T follicular helper cell (primary cell): ENCODE results near the gene HSF2BP.
"Not testable (repeated sequence)": the region's sequence is repeated elsewhere in the genome, so short reads cannot be mapped to it uniquely, and the experiment has no call there.

Experiments
- DNase-seq: peaks from one replicate; pipeline ENCODE4 v3.0.0-alpha.2; 2020; ENCODE audit warnings: low read depth

The HSF2BP gene

GRCh38 chr21:43651926-43652325 lies 7.4 kb downstream of the HSF2BP start:
- DNase-seq: not testable (repeated sequence)

GRCh38 chr21:43648171-43648570 lies 11.1 kb downstream of the HSF2BP start:
- no peak for DNase-seq

- DNase-seq: peak; percentile 77
These were observed 12.6 kb downstream of the HSF2BP start for GRCh38 chr21:43646550-43647260.

DNA sequence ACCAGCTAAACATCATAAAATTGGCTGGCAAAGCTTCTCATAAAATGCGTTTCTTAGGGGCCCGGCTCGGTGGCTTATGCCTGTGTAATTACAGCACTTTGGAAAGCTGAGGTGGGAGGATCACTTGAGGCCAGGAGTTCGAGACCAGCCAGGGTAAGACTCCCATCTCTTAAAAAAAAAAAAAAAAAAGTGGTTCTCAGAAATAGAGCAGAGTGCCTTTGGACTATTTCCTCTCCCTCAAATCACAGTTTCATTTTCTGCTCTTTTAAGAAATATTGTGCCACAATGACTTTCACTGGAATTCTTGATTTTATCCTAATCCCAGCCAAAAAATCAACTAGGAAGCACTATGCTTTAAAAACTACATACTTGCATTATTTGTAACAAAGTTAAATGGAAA lies 13.3 kb downstream of the HSF2BP start:
- no peak for DNase-seq

GRCh38 chr21:43645136-43645891 lies 14.0 kb downstream of the HSF2BP start:
- no peak for DNase-seq

GRCh38 chr21:43644609-43645008 lies 14.7 kb downstream of the HSF2BP start:
- DNase-seq: no peak

DNA sequence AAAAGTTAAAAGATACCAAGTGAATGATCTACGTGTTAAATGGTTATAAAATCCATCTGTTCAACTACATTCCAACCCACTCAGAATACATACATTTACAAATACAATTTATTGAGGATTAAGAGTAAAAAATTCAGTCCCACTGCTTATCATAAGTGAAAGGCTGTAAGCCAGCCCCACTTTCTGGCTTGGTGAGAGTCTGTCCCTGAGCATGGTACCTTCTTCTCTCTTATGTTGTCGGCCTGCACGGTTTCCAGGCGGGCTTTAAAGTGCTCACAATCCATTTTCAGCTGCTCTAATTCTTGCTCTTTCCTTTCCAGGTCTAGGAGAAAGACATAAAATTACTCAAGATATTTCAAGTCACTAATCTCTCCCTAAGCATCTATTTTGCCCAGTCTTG lies 15.2 kb downstream of the HSF2BP start:
- DNase-seq: no peak

DNA sequence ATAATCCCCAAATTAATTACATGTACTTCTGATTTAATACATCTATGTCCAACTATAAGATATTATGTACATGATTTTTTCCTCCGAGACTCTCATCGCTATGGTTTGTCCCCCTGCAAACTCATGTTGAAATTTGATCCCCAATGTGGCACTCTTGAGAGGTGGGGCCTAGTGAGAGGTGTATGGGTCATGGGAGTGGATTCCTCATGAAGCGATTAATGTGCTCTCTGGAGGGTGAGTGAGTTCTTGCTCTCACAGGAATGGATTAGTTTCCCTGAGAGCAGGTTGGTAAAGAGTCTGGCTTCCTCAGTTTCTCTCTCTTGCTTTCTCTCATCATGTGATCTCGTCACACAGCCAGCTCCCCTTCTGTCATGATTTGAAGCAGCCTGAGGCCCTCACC lies 16.1 kb downstream of the HSF2BP start:
- DNase-seq: no peak

- DNase-seq: no peak
These were observed 18.9 kb downstream of the HSF2BP start for GRCh38 chr21:43640400-43640799.

DNA sequence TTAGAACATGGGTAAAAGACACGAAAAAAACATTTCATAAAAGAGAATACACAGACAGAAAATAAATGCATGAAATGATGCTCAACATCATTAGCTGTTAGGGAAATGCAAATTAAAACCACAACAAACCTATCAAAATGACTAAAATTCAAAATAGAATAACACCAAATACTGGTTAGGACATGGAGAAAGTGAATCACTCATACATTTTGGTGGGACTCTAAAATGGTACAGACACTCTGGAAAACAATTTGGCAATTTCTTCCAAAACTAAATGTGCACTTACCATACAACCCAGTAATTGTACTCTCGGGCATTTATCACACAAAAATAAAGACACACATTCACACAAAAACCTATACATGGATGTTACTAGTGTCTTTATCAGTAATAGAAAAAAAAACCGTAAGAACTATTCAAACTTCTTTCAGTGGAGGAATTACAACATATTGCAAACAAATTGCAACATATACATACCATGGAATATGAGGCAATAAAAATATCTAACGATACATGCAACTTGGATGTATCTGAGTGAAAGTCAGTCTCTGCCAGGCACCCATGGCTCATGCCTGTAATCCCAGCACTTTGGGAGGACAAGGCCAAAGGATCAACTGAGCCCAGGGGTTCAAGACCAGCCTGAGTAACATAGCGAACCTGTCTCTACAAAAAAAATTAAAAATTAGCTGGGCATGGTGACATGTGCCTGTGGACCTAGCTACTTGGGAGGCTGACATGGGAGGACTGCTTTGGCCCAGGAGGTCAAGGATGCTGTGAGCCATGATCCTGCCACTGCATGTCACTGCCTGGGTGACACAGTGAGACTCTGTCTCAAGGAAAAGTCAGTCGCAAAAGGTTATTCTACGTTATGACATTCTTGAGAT lies 19.6 kb downstream of the HSF2BP start:
- DNase-seq: no peak

- DNase-seq: no peak
These were observed 21.6 kb downstream of the HSF2BP start for GRCh38 chr21:43637530-43638158.

- no peak for DNase-seq
These were observed 23.9 kb downstream of the HSF2BP start for GRCh38 chr21:43635436-43635835.

- DNase-seq: no peak
These were observed 24.7 kb downstream of the HSF2BP start for GRCh38 chr21:43634618-43635017.

DNA sequence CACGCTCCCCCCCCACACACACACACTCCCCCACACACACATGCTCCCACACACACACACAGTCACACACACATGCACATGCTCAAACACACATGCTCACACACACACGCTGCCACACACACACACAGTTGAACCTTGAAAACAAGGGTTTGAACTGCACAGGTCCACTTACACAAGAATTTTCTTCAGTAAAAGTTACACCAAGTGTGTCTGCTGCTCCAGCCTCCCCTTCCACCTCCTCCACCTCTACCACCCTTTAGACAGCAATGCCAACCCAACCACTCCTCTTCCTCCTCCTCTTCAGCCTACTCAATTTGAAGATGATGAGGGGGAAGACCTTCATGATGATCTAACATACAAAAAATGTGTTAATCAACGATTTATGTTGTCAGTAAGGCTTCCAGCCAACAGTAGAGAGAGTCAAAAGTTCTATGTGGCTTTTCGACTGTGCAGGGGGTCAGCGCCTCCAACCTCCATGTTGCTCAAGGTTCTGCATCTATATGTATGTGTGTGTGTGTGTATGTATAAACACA lies 26.8 kb downstream of the HSF2BP start:
- DNase-seq: no peak

DNA sequence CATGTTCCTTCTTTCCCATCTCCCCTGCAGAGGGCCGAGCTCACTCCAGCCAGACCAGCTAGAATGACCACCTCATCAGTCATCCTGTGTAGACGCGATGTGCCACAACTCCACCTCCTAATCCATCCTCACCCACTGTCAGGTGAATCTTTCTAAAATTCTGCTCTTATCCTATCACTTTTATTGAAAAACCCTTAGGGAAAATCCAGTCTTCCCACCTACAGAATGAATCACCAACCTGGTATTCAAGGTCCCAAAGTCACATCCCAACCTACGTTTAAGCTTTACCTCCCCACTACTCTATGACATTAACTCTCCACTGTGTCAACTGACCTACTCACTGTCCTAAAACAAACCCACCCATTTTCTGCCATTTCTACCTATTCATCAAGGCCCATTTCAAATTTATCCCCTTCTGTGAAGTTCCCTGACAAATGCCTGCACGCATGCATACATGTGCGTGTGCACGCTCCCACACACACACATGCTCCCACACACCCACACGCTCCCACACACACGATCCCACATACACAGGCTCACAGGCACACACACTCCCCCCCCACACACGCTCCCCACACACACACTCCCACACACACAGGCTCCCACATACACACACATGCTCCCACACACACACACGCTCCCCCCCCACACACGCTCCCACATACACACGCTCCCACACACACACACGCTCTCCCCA lies 27.7 kb downstream of the HSF2BP start:
- DNase-seq: no peak

DNA sequence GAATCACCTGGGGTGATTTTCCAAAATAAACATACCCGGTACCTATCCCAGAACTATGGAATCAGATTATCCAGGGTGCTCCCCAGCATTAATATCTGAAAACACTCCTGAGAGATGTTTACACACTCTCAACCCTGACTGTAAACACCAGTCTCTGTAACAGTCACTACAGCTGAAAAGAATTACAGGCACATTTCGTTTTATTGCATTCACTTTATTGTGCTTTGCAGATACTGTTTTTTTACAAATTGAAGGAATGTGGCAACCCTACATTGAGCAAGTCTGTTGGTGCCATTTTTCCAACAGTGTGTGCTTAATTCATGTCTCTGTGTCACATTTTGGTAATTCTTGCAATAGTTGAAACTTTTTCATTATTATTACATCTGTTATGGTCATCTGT lies 31.8 kb downstream of the HSF2BP start:
- no peak for DNase-seq

- no peak for DNase-seq
These were observed 32.9 kb downstream of the HSF2BP start for GRCh38 chr21:43626390-43626789.

- no peak for DNase-seq
These were observed 34.9 kb downstream of the HSF2BP start for GRCh38 chr21:43624339-43624738.

- no peak for DNase-seq
These were observed 35.7 kb downstream of the HSF2BP start for GRCh38 chr21:43623588-43623987.

DNA sequence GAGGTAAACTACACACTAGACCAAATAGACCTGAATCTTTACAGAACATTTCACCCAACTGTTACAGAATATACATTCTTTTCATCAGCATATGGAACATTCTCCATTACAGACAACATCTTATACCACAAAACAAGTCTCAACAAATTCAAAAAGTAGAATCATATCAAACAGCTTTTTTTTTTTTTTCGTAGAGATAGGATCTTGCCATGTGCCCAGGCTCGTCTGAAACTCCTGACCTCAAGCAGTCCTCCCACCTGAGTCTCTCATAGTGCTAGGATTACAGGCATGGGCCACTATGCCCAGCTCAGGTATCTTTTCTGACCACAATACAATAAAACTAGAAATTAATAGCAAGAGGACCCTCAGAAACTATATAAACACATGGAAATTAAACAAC lies 36.5 kb downstream of the HSF2BP start:
- DNase-seq: no peak

- no peak for DNase-seq
These were observed 39.4 kb downstream of the HSF2BP start for GRCh38 chr21:43619856-43620255.
